C4-2B (cell line): Measurements from ENCODE around the gene PDZD2.

Source experiments
- CTCF ChIP-seq: fragments of 450-650 bp; conservative IDR thresholded peaks from 2 replicates; pipeline ENCODE4 v1.5.1; 2017; ENCODE audit warnings: mild to moderate bottlenecking
- ZFX ChIP-seq: fragments of 450-650 bp; IDR thresholded peaks from 2 replicates; pipeline ENCODE4 v1.6.1; 2017

- TF ChIP-seq CTCF (no peak), ZFX (no peak)
Measured at GRCh38 chr5:31682851-31683250, 43.9 kb downstream of the PDZD2 start.
